ENCODE results near the gene ITPKC. TPM values are rescaled to one million over a fixed set of nuclear protein-coding genes. Genes with fewer than 3 reads are reported as not detected.

Gene ITPKC
- total and polyA plus RNA-seq, 2 of the 13 experiments (the other 11 are each of a cell fraction or from before 2014, with no cell fraction given): 6.9 to 11.2 TPM

GRCh38 chr19:40713939-40714338 lies 3.0 kb upstream of the ITPKC start (continued):
- TF ChIP-seq, protein P1, sequence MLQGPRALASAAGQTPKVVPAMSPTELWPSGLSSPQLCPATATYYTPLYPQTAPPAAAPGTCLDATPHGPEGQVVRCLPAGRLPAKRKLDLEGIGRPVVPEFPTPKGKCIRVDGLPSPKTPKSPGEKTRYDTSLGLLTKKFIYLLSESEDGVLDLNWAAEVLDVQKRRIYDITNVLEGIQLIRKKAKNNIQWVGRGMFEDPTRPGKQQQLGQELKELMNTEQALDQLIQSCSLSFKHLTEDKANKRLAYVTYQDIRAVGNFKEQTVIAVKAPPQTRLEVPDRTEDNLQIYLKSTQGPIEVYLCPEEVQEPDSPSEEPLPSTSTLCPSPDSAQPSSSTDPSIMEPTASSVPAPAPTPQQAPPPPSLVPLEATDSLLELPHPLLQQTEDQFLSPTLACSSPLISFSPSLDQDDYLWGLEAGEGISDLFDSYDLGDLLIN (CRISPR knock-in tag; IDR thresholded peaks at IDR 0.05; ENCODE audit: borderline replicate concordance): no peak
- TF ChIP-seq NCOA2 (CRISPR knock-in tag; IDR thresholded peaks at IDR 0.05) (no peak), NR2F1 (CRISPR knock-in tag; IDR thresholded peaks at IDR 0.05) (no peak)

DNA sequence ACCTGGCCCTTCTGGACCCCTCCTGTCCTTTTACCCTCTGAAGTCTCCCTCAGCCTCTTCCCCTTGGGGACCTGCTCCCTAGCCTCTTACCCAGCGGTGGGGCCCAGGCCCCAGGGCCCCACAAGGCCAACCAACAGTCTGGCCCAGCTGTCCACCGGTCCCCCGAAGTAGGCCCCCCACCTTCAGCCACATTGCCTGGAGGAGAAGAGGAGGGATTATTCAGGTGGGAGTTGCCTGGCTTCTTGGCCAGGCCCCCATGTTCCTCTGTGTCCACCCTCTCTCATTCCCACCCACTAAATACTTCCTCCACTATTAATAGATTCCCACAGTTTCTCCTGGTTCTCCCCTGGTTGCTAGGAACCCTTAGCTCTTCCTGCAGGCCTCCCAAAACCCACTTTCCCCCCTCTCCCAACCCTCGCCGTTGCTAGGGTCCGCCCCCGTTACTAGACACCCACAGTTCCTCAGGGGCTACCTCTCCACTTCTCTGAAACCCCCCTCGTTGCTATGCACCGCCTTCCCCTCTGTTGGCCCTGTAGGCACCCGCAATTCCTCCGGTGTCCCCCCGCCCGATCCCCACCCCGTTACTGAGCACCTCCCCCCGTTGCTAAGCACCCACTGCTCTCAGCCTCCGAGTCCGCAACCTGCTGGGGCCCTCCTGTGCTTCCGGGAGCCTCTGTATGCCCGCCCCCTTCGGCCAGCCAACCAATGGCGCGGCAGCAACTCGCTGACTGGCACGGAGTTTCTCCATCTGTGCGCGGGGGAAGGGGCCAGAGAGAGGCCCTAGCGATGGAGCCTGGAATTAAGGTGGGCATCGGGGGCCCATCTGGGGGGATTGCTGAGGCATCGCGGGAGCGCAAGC lies 2.2 kb upstream of the ITPKC start:
- Histone ChIP-seq H3K27ac (ENCODE audit: extremely low read length, insufficient read depth, low read length) (peak overlapping the region; percentile 95), H3K4me3 (replicated peaks in 1 of 3; ENCODE audit: insufficient read depth in 1 of 3, low read depth in 2 of 3, low read length in 3 of 3) (peak overlapping the region; percentile 90 to 99 (median 92)), H3K9ac (ENCODE audit: insufficient read depth, low read depth, low read length) (peak overlapping the region; percentile 96), H3K27me3 (ENCODE audit: control insufficient read depth in 1 of 2, insufficient read depth in 2 of 2, low read length in 2 of 2) (no peaks in the 10 kb centered on the region; a peak in 1 of 5 replicates), H3K4me2 (ENCODE audit: low read depth, low read length) (peak overlapping the region; percentile 94), H3K36me3 (replicated peaks in 1 of 2; ENCODE audit: control insufficient read depth in 1 of 2, insufficient read depth in 2 of 2, low read length in 2 of 2) (peaks cover 2 to 4% of the 10 kb centered on the region in 2 experiments; a peak in 3 of 5 replicates), H2AFZ (ENCODE audit: low read length) (no peak overlapping the region), H3K9me3 (ENCODE audit: low read length) (no peaks in the 10 kb centered on the region), H3K79me2 (ENCODE audit: insufficient read depth, low read length) (peaks cover 24% of the 10 kb centered on the region), H4K20me1 (ENCODE audit: insufficient read depth, low read length) (0 out of 2 replicates have a peak, but pooled peaks cover 4% of the 10 kb centered on the region), H3K4me1 (ENCODE audit: insufficient read depth, low read length) (peaks cover 24% of the 10 kb centered on the region)
- POLR2A ChIA-PET: interaction anchor here (1.0 kb wide), 1 partner anchor 63 kb away, joined by 6 read pairs; the partner anchor contains the start of gene RAB4B
- CTCF ChIA-PET (ENCODE audit: low intra/inter-chr PET ratio, low total read pairs): no interaction called here
- in situ Hi-C loops (cut with HindIII; ENCODE audit: extremely low pct_ligation_motif_present, low pct_unique_long_range_greater_than_20kb) (loop anchor here (5.0 kb wide), 1 partner anchor 38 kb away; the partner anchor contains the start of genes ACTMAP and SNRPA), intact Hi-C loops (cut with micrococcal nuclease; ENCODE audit: unreplicated experiment) (loop anchor here (5.0 kb wide), 1 partner anchor 93 kb away; no protein-coding TSS in a partner anchor)
- 7% methylated on average over 26 of the region's 31 CpGs for WGBS (ENCODE audit: low lambda C conversion rate)
- peak; percentile 64 for FAIRE-seq
- peak; percentile 81 for DNase-seq (ENCODE audit: low spot score)
- BruUV-seq (replicated peaks): no TSS peak
- peak; percentile 81 for ATAC-seq
- TF ChIP-seq, protein P2, sequence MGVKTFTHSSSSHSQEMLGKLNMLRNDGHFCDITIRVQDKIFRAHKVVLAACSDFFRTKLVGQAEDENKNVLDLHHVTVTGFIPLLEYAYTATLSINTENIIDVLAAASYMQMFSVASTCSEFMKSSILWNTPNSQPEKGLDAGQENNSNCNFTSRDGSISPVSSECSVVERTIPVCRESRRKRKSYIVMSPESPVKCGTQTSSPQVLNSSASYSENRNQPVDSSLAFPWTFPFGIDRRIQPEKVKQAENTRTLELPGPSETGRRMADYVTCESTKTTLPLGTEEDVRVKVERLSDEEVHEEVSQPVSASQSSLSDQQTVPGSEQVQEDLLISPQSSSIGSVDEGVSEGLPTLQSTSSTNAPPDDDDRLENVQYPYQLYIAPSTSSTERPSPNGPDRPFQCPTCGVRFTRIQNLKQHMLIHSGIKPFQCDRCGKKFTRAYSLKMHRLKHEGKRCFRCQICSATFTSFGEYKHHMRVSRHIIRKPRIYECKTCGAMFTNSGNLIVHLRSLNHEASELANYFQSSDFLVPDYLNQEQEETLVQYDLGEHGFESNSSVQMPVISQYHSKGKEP (CRISPR knock-in tag; IDR thresholded peaks at IDR 0.05): no peak
- no peak for TF ChIP-seq ZNF761 (CRISPR knock-in tag; conservative IDR thresholded peaks at IDR 0.05)
- no peak for TF ChIP-seq ZNF570 (CRISPR knock-in tag; IDR thresholded peaks at IDR 0.05; ENCODE audit: borderline replicate concordance)
- TF ChIP-seq POLR2AphosphoS5 (IDR thresholded peaks at IDR 0.05; ENCODE audit: low read depth, low read length): 0 out of 2 replicates have a peak, but pooled peaks have one; percentile 44
- peak; percentile 95 for TF ChIP-seq SP2 (CRISPR knock-in tag; IDR thresholded peaks at IDR 0.05)
- no peak for TF ChIP-seq ZNF558 (CRISPR knock-in tag; IDR thresholded peaks at IDR 0.05; ENCODE audit: borderline replicate concordance)
- TF ChIP-seq REXO4 (CRISPR knock-in tag; IDR thresholded peaks at IDR 0.05; ENCODE audit: borderline replicate concordance): no peak
- peak; percentile 34; the same call in 1 of the 2 replicates for TF ChIP-seq ZNF652 (CRISPR knock-in tag; IDR thresholded peaks at IDR 0.05; ENCODE audit: borderline replicate concordance, low read depth)

Data from HepG2 (cell line).